Measurements from ENCODE around the gene MFNG. TPM values are rescaled to one million over a fixed set of nuclear protein-coding genes. Genes with fewer than 3 reads are reported as not detected.

Gene MFNG
- total and polyA plus RNA-seq, 7 donors = 8.0 to 33.9 (median 10.8) TPM

- Histone ChIP-seq H3K27ac (no peak overlapping the region), H3K9me3 (no peaks in the 10 kb centered on the region), H3K4me3 (no peak overlapping the region), H3K27me3 (peaks cover 10 to 87% (median 25%) of the 10 kb centered on the region in 3 donors), H3K36me3 (no peaks in the 10 kb centered on the region), H3K4me1 (no peaks in the 10 kb centered on the region)
- TF ChIP-seq POLR2AphosphoS5 (IDR thresholded peaks at IDR 0.05) (no peak), CTCF (IDR thresholded peaks at IDR 0.05) (peak; percentile 40 to 71 (median 61))
- WGBS, 2 donors = 33 to 41% methylated on average over 4 of the region's 4 CpGs
- intact Hi-C loops (cut with DNase I) = loop anchor here (2.0 kb wide), 1 partner anchor 140 kb away; no protein-coding TSS in a partner anchor
- DNase-seq = no peak
These were observed 28.9 kb downstream of the MFNG start for GRCh38 chr22:37457093-37457893.

GRCh38 chr22:37456346-37456745 lies 29.8 kb downstream of the MFNG start:
- Histone ChIP-seq H3K27ac (no peak overlapping the region), H3K4me3 (no peak overlapping the region), H3K36me3 (no peaks in the 10 kb centered on the region), H3K4me1 (no peaks in the 10 kb centered on the region), H3K27me3 (peaks cover 10 to 87% (median 25%) of the 10 kb centered on the region in 3 donors), H3K9me3 (no peaks in the 10 kb centered on the region)
- TF ChIP-seq EP300 (IDR thresholded peaks at IDR 0.05) (no peak), CTCF (IDR thresholded peaks at IDR 0.05) (no peak), POLR2A (IDR thresholded peaks at IDR 0.05) (no peak), POLR2AphosphoS5 (IDR thresholded peaks at IDR 0.05) (no peak)
- no peak for DNase-seq
- intact Hi-C loops (cut with DNase I) = loop anchor here (2.0 kb wide), 1 partner anchor 140 kb away; no protein-coding TSS in a partner anchor
- 85 to 87% methylated on average over 17 of the region's 17 CpGs for WGBS, 2 donors

GRCh38 chr22:37455896-37456295 lies 30.3 kb downstream of the MFNG start:
- no peak for DNase-seq
- TF ChIP-seq POLR2AphosphoS5 (IDR thresholded peaks at IDR 0.05) (no peak), POLR2A (IDR thresholded peaks at IDR 0.05) (no peak), EP300 (IDR thresholded peaks at IDR 0.05) (no peak), CTCF (IDR thresholded peaks at IDR 0.05) (no peak)
- Histone ChIP-seq H3K36me3 (no peaks in the 10 kb centered on the region), H3K4me1 (no peaks in the 10 kb centered on the region), H3K4me3 (no peak overlapping the region), H3K9me3 (peaks cover 0 to 2% (median 0%) of the 10 kb centered on the region in 4 donors), H3K27me3 (peaks cover 10 to 84% (median 26%) of the 10 kb centered on the region in 3 donors), H3K27ac (no peak overlapping the region)
- 77% methylated on average over 14 of the region's 14 CpGs for WGBS, 2 donors
- intact Hi-C loops (cut with DNase I) = loop anchor here (2.0 kb wide), 1 partner anchor 139 kb away; no protein-coding TSS in a partner anchor

- H3K36me3 ChIP-seq = no peaks in the 10 kb centered on the region
- no peak overlapping the region for H3K27ac ChIP-seq
- no peak for DNase-seq
- no peak for TF ChIP-seq POLR2AphosphoS5 (IDR thresholded peaks at IDR 0.05)
- peaks cover 0 to 6% (median 0%) of the 10 kb centered on the region in 4 donors for H3K9me3 ChIP-seq
- intact Hi-C loops (cut with DNase I) = no loop called here
- H3K4me1 ChIP-seq = no peaks in the 10 kb centered on the region
- 13 to 53% methylated on average over 21 of the region's 21 CpGs for WGBS, 2 donors
- no peak overlapping the region for H3K4me3 ChIP-seq
- H3K27me3 ChIP-seq = peaks cover 16 to 84% (median 34%) of the 10 kb centered on the region in 3 donors
These were observed 31.1 kb downstream of the MFNG start for GRCh38 chr22:37454857-37455686.

GRCh38 chr22:37453696-37454095 lies 32.5 kb downstream of the MFNG start:
- no peak for DNase-seq
- peaks cover 23 to 84% (median 46%) of the 10 kb centered on the region in 3 donors for H3K27me3 ChIP-seq
- intact Hi-C loops (cut with DNase I) = no loop called here
- H3K4me3 ChIP-seq = no peak overlapping the region
- 95 to 96% methylated on average over 7 of the region's 7 CpGs for WGBS, 2 donors
- H3K27ac ChIP-seq = no peak overlapping the region
- no peak for TF ChIP-seq POLR2A (IDR thresholded peaks at IDR 0.05)
- TF ChIP-seq POLR2AphosphoS5 (IDR thresholded peaks at IDR 0.05) = no peak
- no peak for TF ChIP-seq CTCF (IDR thresholded peaks at IDR 0.05)
- no peak for TF ChIP-seq EP300 (IDR thresholded peaks at IDR 0.05)
- no peaks in the 10 kb centered on the region for H3K36me3 ChIP-seq
- H3K9me3 ChIP-seq = peaks cover 0 to 6% (median 0%) of the 10 kb centered on the region in 4 donors
- no peaks in the 10 kb centered on the region for H3K4me1 ChIP-seq
